Erythroblast (primary cell): ENCODE data around the gene CTIF.

Experiments
- DNase-seq, 2 experiments: peaks; one replicate each; lab custom pipeline; 2025; lab: John Stamatoyannopoulos, UW
- GATA1 ChIP-seq: IDR thresholded peaks from 2 replicates; pipeline ENCODE4 v1.6.1; 2011; ENCODE audit warnings: low read depth, mild to moderate bottlenecking, control low read depth, low read length, moderate library complexity
- POLR2A ChIP-seq: IDR thresholded peaks from 2 replicates; pipeline ENCODE4 v1.6.1; 2011; ENCODE audit warnings: mild to moderate bottlenecking, low read length

Gene CTIF

GRCh38 chr18:48581941-48582340, 43.1 kb downstream of the CTIF start:
- no peak for DNase-seq
- TF ChIP-seq GATA1 (no peak), POLR2A (no peak)

GRCh38 chr18:48582946-48583345, 44.1 kb downstream of the CTIF start:
- no peak for DNase-seq
- TF ChIP-seq GATA1 = no peak
- no peak for TF ChIP-seq POLR2A

DNA sequence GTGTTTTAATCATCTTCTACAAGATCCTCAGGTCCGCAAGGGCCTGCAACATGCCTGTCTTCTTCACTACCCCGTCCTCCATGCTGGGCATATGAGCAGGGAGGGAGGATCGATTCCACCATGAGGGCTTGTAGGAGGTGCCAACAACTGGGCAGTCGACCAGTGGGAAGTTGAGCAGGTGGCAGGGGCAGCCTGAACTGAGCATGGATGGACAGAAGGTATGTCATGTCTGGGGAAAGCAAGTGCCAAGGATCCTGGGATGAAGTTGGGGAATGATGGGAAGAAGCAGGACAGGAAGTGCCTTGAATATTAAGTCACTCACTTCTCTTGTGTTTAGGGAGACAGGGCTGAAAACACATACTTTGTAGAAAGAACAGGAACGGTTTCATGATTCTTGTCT, 44.7 kb downstream of the CTIF start:
- no peak for DNase-seq
- TF ChIP-seq GATA1 (no peak), POLR2A (no peak)

DNA sequence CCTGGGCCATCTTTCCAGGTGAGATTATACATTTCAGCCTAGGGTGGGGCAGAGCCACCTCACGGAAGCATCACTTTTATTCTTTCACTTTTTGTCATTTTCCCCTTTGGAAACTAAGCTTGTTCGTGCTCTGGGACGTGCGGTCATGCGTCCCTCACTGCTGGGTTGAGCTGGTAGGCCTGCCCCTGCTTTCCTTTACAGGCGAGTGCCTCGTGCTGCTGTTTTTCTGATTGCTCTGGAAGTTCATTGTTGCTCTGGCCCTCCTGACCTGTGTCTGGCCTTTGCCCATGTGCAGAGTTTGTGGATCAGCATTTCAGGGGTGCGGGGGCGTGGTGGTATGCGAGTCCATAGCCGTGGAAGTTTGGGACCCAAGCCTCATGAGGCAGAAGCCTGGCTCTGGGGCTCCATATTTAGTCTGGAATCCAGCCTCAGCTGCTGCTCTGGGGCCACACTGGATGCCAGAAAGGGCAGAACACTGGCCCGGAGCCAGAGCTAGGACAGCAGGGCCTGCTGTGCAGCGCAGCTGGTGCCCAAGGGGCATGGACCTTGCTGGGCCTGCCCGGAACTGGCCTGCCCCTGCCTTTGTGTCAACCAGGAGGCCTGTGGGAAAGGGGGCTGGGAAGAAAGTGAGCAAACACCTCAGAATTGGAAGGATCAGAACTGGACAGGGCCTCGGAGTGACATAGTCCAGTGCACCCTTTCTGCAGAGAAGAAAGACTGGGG, 51.1 kb downstream of the CTIF start:
- TF ChIP-seq GATA1 = no peak
- no peak for TF ChIP-seq POLR2A
- no peak for DNase-seq

- DNase-seq = no peak
- no peak for TF ChIP-seq GATA1
- TF ChIP-seq POLR2A = no peak
Measured at GRCh38 chr18:48590678-48591077, 51.8 kb downstream of the CTIF start.

GRCh38 chr18:48592540-48593171, 53.8 kb downstream of the CTIF start:
- DNase-seq = no peak
- TF ChIP-seq GATA1 (no peak), POLR2A (no peak)

GRCh38 chr18:48594471-48595094, 55.8 kb downstream of the CTIF start:
- TF ChIP-seq GATA1 (no peak), POLR2A (no peak)
- DNase-seq = no peak

DNA sequence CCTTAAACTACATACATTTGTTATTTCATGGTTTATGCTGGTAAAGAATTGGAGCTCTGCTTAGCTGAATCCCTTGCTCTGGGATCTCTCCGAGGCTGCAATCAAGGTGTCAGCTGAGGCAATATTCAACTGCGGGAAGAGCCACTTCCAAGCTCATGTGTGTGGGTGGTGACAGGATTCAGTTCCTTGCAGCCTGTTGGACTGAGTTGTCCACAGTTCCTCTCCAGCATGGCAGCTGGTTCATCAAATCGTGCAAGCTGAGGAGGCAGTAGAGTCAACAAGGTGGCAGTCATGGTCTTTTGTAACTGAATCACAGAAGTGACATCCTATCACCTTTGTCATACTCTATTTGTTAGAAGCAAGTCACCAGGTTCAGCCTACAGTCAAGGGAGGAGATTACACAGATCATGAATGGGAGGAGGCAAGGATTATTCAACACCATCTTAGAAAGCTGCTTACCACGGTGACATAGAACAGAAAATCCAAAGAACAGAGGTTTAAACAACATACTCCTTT, 56.9 kb downstream of the CTIF start:
- TF ChIP-seq POLR2A (no peak), GATA1 (no peak)
- no peak for DNase-seq

GRCh38 chr18:48597110-48597509, 58.3 kb downstream of the CTIF start:
- TF ChIP-seq GATA1 (no peak), POLR2A (no peak)
- DNase-seq = no peak

GRCh38 chr18:48597671-48598070, 58.8 kb downstream of the CTIF start:
- no peak for DNase-seq
- TF ChIP-seq POLR2A (no peak), GATA1 (no peak)

- no peak for DNase-seq
- no peak for TF ChIP-seq GATA1
Measured at GRCh38 chr18:48599391-48599790, 60.6 kb downstream of the CTIF start.

- TF ChIP-seq GATA1 (no peak), POLR2A (no peak)
- DNase-seq = no peak
Measured at GRCh38 chr18:48600046-48600445, 61.2 kb downstream of the CTIF start.

- no peak for DNase-seq
- TF ChIP-seq POLR2A (no peak), GATA1 (no peak)
Measured at GRCh38 chr18:48600456-48601090, 61.7 kb downstream of the CTIF start.

DNA sequence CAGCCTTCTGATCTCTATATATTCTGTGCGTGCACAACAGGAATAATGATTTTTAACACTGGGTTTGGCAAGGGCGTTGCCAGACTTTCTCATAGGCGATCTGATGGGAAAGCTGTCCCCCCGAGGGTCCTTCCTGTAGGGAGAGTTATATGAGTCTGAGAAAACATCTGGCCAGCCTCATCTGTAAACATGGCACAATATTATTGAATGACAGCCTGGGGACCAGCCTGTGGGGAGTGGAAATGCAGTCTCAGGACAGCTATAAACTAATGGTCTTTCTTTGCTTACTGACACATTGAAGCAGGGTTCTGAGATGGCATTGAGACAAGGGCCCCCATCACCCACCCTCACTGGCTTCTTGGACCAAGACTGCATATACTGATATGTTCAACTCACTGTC, 62.5 kb downstream of the CTIF start:
- DNase-seq = no peak
- TF ChIP-seq GATA1 = no peak
- TF ChIP-seq POLR2A = no peak
